SIG-M5 treated with dmso at 0.1 percent for 504 hours (cell line): Measurements from ENCODE around the gene HAO1.
"Not testable (repeated sequence)": the region's sequence is repeated elsewhere in the genome, so short reads cannot be mapped to it uniquely, and the experiment has no call there.

Source experiments
- DNase-seq: peaks from one replicate; lab custom pipeline; 2025; ENCODE audit not compliant: unreplicated experiment; lab: John Stamatoyannopoulos, UW

The HAO1 gene

DNA sequence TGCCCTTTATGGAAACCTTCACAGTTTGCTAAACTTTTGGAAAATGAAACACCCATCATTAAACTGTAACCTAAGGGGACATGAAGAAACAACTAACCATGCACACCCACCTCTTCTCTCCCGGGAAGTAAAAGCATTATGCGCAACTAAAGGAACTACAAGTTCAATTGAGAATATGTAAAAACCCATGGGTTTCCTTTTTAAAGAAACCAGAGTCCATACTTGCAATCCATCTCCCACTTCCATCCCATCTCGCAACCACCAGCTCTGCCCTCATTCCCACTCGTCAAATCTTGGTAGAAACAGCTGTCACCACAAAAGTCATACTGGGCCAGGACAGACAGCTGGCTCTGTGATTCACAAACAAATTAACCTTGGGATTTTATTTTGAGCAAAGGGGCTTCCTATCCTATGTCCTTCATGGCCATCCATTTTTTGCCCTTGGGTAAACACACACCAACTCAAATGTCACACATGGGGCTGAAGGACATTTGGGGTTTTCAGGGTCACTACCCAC, 81.5 kb downstream of the HAO1 start:
- no peak for DNase-seq

DNA sequence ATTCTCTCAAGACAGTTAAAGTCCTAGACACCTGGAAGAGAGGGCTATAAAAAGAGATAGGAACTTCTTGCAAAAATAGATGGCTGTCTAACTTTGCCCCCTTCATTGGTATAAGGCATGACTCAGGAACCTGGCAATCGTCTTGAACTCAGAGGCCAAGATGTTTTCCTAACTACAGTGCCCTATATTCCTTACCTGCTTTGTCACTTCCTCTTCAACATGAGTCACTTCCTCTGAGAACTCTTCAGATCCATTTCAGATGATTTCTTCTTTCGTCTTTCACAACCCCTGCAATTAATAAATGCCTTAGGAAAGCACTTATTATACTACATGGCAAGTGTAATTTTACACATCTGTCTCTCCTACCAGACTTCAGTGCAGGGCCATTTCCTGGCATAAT, 83.5 kb downstream of the HAO1 start:
- peak; percentile 4 for DNase-seq

DNA sequence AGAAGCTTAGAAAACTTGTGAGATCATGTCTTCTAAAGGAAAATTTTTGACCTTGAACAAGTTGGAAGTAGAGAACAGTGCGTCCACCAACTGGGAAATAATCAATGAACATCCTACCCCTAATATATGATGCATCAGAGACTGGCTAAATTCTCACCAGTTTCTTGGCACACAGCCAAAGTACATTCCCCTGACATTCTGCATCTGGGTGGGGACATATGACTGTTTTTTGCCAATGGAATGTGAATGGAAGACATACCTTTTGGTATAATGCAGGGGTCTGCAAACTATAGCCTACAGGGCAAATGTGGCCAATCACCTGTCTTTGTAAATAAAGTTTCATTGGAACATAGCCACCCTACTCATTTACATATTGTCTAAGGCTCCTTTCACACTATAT, 84.7 kb downstream of the HAO1 start:
- DNase-seq, result no peak

DNA sequence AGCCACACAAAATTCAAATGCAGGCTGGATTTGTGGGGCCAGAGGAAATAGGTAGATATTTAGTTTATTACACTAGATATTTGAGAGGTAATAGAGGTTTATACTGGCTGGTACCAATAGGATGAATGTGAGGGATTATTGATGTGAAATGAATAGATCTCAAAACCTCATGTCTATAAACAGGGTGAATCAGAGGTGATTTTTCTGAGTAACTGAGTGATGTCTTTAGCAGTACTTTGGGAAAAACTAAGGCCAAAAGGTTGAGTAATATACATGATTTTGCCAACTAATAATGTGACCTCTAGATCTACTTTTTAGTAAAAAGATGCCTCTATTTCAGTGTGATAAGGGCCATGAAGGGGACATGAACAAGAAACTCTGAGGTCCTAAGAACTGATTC, 86.8 kb downstream of the HAO1 start:
- no peak for DNase-seq

DNA sequence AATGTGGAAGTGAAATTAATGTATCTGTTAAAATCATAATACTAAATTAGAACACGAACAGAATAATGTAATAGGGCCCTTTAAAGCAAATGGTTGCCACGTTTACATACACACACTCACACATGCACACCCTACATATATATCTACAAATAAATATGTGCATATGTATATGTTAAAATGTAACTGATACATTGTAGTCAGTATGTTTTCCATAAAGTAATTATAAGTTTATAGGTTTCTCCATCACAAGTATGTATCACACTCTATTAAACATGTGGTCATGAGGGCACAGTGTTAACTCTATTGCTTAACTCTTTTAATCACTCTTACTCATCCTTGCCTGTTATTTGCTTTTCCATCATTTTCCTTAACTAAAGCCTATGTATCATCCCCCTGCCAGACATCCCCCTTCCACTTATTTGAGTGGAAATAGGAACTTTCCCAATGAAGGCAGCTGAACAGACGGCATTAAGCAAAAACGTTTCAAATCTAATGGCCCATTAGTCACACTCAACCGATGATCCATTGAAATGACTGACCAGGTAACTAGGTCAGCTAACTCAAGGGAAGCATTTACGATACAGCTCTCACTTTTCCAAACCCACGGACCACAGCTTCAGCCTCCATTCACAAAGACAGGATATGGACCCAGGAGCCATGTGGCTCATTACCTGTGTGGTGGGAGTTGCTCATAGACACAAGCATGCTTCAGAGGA, 89.3 kb downstream of the HAO1 start:
- DNase-seq, result no peak

DNA sequence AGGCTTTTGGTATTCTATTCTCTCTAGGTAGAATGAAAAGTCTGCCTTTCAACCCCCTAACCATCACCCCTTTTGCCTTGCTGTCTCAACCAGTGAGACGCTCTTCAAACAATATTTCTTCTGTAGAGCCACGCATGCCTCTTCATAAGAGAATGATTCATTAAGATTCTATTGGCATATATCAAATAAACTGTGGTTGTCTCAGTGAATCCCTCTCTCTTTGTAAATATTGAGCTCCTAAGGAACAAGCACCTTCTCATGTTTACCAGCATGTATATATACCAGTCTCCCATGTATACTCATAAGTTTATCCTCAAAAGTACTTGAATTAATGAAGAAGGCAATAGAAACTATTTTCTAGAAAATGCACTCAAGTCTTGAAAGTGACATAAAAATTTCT, 90.6 kb downstream of the HAO1 start:
- DNase-seq, result no peak

DNA sequence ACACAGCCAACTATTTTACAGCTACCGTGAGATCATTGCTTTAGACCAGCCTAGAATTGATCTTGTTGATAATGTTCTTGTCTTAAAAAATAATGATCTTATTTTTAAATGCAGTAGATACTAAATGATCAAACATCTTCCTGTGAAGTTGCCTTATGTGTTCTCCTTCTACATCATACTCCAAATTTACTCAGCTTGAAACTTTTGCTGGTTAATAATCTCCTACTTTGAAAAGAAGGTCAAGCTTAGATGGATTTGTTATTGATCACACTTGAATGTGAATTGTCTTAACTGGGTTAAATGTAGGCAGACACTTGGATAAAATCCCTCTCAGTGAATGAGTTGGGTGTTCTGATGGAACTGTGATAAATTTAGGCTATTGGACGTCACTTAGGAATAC, 91.9 kb downstream of the HAO1 start:
- no peak for DNase-seq

DNA sequence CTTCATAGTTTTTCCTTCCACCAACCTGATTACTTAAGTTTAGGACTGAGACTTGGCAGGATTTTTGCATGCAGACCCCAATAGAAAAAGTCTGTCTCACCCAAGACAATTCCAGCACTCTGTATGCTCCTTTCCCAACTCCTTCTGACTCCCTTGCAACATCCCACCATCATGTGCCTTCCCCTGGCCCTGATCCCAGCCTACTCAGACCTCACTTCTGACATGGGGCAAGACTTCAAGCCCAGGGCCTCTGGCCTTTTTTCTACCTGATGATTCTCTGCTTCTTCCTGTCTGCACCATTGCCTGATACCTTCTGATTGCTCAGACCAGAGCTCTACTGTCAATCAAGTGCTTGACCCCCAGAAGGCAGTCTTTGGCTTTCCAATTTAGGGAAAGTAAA, 96.6 kb downstream of the HAO1 start:
- no peak for DNase-seq

DNA sequence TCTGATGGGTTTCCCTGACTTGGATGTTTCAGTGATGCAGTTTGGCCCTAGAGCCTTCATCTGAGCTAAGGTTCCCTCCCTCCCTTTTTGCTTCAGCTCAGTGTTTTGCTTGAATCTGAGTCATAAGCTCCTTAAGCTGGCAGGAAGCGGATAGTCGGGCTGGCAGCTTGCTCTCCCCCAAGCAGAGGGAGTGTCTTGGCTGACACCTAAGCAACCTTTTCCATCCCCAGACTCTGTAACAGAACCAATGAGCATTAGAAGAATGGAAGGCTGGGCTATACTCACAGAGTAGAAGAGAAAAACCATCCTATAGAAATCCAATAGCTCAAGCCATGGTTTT, 98.3 kb downstream of the HAO1 start:
- no peak for DNase-seq

DNA sequence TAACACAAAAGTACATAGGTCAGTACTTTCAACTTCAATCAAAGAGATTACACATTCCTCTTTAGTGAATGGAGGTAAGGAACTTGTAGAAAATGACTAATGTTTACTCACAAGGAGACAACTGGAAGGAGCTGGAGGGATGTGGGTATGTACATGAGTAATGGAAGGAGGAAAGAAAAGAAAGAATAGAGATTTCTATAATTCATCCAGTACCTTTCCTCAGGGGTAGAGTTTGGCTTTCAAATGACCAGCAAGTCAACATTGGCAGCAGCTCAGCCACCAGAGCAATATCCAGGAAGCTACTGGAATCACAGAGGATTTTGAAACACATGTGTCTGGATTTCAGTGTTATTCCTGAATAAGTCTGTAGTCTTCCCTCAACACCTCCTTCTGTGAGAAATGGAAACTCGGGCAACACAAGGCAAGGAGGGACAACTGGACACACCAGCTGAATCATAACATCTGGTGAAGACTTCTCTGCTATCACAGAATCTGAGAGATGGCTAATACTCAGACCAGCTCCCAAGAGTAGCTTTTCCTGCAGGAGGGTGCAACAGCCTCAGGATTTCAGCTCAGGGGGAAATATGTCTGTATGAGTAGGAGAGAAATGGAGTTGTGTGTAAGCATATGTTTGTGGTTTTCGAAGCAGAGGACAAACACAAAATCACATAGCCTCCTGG, 98.8 kb downstream of the HAO1 start:
- DNase-seq, result no peak

DNA sequence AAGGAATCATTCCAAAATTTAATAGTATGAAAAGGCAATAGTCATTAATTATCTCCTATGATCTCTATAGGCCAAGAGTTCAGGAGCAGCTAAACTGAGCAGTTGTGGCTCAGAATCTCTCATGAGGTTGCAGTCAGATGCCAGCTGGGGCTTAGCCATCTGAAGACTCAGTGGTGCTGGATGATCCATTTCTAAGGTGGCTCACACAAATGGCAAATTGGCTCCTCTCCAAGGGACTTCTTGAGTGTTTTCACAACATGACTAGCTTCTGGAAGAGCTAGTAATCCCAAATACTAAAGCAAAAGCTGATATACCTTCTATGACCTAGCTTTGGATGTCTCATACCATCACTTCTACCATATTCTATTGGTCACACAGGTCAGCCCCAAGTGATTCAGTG, 104.2 kb downstream of the HAO1 start:
- no peak for DNase-seq

DNA sequence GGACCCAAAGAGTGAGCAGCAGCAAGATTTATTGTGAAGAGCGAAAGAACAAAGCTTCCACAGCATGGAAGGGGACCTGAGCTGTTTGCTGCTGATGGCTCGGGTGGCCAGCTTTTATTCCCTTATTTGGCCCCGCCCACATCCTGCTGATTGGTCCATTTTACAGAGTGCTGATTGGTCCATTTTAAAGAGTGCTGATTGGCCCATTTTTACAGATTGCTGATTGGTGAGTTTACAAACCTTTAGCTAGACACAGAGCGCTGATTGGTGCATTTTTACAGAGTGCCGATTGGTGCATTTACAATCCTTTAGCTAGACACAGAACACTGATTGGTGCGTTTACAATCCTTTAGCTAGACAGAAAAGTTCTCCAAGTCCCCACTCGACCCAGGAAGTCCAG, 105.8 kb downstream of the HAO1 start:
- DNase-seq, result not testable (repeated sequence)
